G401 (cell line): ENCODE results near the gene DUSP8. TPM values are rescaled to one million over a fixed set of nuclear protein-coding genes. Genes with fewer than 3 reads are reported as not detected.
"Not testable (repeated sequence)": the region's sequence is repeated elsewhere in the genome, so short reads cannot be mapped to it uniquely, and the experiment has no call there.

Experiments used
- DNase-seq: peaks from one replicate; pipeline ENCODE4 v3.0.0-alpha.2; 2015; ENCODE audit warnings: low spot score
- in situ Hi-C: cut with HindIII; loops from 2 replicates; pipeline ENCODE4 v1.10.0; 2016; ENCODE audit warnings: low sequenced_read_pairs, mixed read lengths
- total RNA-seq: library from RNA; depleted of rRNA; stranded (reverse); fragments of >200 nt; shearing (Covaris generic); gene quantifications from 2 replicates; pipeline ENCODE4 v1.2.3, GENCODE V29; 2014

The DUSP8 gene
- total RNA-seq, 1 experiment from 2014 or later: 8.9 TPM

- no peak for DNase-seq
- in situ Hi-C loops: no loop called here
These were observed 20.6 kb upstream of the DUSP8 start for GRCh38 chr11:1592628-1593027.

DNA sequence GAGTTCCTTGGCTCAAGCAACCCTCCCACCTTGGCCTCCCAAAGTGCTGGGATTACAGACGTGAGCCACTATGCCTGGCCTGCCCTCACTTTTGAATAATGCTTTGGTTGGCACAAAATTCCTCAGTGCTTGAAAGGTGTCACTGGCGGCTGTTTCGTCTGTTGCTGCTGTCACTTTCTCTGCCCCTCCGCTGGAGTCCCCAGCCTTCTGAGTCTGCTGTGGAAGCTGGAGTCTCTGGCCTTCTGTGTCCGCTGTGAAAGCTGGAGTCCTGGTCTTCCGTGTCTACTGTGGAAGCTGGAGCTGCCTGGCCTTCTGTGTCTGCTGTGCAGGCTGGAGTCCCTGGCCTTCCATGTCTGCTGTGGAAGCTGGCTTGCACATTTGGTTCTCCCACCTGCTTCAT, 17.9 kb upstream of the DUSP8 start:
- in situ Hi-C loops: no loop called here
- DNase-seq: peak; percentile 24

DNA sequence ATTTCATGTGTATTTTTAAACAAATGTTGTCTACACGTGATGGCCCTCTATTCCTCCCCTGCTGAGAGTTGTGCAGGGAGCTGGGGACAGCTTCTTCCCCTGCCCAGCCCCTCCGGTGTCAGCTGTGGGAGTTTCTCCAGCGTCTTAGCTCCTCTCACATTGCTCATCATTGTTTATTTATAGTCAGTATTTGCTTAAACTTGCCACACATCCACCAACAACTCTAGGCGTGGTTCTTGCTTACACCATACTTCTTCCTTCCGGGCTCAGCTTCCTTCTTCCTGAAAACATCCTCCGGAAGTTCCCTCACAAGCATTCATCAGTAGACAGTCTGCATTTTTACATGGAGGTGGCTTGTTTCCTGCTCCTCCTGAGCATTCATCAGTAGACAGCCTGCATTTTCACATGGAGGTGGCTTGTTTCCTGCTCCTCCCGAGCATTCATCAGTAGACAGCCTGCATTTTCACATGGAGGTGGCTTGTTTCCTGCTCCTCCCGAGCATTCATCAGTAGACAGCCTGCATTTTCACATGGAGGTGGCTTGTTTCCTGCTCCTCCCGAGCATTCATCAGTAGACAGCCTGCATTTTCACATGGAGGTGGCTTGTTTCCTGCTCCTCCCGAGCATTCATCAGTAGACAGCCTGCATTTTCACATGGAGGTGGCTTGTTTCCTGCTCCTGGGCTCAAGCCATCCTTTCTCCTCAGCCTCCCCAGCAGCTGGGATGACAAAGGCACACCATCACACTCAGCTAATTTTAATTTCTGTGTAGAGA, 17.3 kb upstream of the DUSP8 start:
- in situ Hi-C loops, DNase-seq: not testable (repeated sequence)

DNA sequence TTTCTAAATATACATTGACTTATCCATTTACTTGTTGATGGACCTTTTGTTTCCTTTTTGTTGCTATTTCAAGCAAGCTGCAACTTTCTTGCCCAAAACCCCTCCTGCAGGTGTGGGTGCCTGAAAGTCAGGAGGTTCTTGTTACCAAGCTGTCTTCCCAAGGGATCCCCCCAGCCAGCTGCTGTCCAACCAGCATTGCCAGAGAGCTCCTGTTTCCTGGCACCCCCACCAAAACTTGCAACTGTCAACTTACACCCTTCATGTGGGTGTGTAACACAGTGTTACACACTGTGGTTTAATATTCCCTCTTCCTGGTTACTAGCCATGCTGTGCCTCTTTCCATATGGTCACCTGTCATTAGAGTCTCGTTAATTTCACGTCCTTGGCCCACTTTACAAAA, 14.6 kb upstream of the DUSP8 start:
- DNase-seq: no peak
- in situ Hi-C loops: no loop called here

DNA sequence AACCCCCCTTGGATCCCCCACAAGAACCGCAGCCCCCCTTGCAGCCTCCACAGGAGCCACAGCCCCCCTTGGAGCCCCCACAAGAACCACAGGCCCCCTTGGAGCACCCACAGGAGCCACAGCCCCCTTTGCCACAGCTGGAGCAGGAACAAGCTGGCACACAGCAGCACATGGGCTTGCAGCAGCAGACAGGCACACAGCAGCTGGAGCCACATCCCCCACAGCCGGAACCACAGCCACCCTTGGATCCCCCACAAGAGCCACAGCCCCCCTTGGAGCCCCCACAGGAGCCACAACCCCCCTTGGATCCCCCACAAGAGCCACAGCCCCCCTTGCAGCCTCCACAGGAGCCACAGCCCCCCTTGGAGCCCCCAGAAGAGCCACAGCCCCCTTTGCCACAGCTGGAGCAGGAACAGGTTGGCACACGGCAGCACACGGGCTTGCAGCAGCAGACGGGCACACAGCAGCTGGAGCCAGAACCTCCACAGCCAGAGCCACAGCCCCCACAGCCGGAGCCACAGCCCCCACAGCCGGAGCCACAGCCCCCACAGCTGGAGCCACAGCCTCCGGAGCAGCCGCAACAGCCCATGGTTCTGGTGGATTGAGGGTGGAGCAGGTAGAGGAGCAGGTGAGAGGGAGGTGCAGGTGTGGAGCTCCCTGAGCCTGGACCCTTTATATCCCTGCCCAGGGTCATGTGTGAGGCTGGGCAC, 12.7 kb upstream of the DUSP8 start, which contains the start of gene KRTAP5-1:
KRTAP5-1 (minus strand) TSS at position 623 of the 710 bp plus-strand sequence; CDS start at position 589, 34 bp downstream.
- in situ Hi-C loops, DNase-seq: not testable (repeated sequence)

DNA sequence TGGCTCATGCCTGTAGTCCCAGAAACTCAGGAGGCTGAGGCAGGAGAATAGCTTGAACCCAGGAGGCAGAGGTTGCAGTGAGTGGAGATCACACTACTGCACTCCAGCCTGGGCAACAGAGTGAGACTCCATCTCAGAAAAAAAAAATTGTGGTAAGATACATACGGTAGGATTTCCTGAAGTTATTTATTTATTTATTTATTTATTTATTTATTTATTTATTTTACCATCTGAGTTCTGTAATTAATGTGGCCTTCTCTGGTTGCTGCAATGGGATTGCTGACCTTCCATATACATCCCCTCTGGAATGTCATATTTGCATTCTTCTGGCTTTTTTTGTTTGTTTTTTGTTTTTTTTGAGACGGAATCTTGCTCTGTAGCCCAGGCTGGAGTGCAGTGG, 10.8 kb upstream of the DUSP8 start:
- DNase-seq, in situ Hi-C loops: not testable (repeated sequence)

GRCh38 chr11:1581976-1582375, 9.9 kb upstream of the DUSP8 start:
- DNase-seq: no peak
- in situ Hi-C loops: no loop called here

DNA sequence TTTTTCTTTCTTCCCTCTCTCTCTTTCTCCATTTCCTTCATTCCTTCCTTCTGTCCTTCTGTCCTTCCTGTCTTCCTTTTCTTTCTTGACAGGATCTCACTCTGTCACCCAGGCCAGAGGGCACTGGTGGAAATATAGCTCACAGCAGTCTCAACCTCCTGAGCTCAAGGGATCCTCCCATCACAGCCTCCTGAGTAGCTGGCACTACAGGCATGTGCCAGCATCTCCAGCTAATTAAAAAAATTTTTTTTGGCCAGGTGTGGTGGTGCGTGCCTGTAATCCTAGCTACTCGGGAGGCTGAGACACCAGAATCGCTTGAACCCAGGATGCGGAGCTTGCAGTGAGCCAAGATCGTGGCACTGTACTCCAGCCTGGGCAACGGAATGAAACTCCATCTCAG, 4.8 kb upstream of the DUSP8 start:
- in situ Hi-C loops: no loop called here
- DNase-seq: no peak

GRCh38 chr11:1575756-1576155, 3.7 kb upstream of the DUSP8 start:
- in situ Hi-C loops: not testable (repeated sequence)

GRCh38 chr11:1574933-1575242, 2.8 kb upstream of the DUSP8 start:
- in situ Hi-C loops: no loop called here

More at GRCh38 chr11:1575756-1576155, 3.7 kb upstream of the DUSP8 start:
- not testable (repeated sequence) for DNase-seq

GRCh38 chr11:1574238-1574932, 2.3 kb upstream of the DUSP8 start:
- in situ Hi-C loops: no loop called here

More at GRCh38 chr11:1574933-1575242, 2.8 kb upstream of the DUSP8 start:
- DNase-seq: no peak

DNA sequence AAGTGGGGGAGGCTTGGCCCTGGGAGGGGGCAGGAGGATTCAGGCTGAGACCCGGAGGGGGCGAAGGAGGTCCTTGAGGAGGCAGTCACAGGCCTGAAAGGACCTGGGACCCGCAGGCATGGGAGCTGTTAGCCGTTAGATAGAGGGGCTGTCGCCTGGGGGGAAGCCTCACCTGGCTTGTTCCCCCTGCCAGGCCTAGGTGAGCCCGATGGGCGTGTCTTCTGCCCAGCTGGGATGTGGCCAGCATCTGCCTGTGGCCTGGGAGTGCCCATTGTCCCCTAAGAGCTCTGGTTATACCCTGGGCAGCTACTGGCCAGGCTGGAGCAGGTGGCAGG, 1.8 kb upstream of the DUSP8 start:
- DNase-seq: no peak

More at GRCh38 chr11:1574238-1574932, 2.3 kb upstream of the DUSP8 start:
- DNase-seq: peak; percentile 77

GRCh38 chr11:1573077-1573902, 1.2 kb upstream of the DUSP8 start:
- in situ Hi-C loops: no loop called here
- no peak for DNase-seq

More for the DNA sequence above, 1.8 kb upstream of the DUSP8 start:
- in situ Hi-C loops: no loop called here

GRCh38 chr11:1571760-1572196, 293 bp downstream of the DUSP8 start:
- DNase-seq: no peak

DNA sequence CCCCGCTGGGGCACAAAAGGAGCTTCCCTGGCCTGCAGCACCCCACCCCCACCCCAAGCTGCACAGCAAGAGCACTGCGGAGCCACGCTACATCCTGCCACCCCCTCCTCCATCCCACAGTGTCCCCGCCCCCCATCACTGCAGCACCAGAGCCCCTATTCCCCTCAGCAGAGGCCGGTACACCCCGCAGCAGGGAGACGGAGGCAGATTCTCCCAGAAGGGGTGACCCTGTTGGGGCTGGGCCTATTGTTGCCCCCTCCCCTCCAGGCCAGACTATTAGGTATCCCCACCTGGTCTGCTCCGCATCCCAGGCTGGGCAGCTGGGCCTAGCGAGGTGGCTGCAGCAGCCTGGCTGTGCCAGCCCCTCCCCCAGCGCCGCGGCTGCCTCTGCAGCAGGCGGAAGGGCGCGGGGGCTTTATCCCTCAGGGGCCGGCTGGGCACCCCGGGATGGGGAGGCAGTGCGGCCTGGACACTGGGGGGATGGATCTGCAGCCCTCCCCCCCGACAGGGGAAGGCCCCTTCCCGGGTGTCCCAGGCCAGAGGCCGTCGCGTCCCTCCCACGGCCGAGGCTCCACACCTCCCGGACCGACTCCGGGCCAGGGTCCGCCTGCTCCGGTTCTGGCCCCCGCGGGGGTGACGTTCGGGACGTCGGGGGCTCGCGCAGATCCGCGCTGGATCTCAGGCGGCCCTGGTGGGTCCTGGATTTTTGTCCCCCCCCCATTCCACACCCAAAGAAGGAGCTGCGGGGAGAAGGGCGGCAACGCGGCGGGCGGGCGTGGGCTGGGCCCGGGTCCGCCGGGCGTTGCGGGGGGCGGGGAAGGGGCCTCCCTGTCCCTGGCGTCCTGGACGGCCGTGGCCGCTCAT, 943 bp downstream of the DUSP8 start:
- no peak for DNase-seq

More at GRCh38 chr11:1571760-1572196, 293 bp downstream of the DUSP8 start:
- in situ Hi-C loops: no loop called here

DNA sequence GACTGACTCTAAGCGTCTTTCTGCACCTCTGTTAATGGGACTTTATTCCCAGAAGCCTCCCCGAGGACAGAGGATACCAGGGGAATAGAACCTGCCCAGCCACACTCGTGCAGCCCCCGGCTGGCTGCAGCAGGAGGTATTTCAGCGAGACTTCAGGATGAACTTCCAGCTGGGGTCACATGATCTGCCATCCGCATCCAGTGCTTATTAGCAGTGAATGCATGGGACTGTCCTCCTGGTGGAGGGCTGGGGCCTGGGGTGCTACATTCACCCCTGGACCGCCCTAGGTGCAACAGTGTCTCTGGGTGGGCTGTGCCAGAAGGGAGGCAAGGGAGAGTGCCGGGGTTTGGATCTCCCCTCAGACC, 1.6 kb downstream of the DUSP8 start:
- in situ Hi-C loops: no loop called here

More for the DNA sequence above, 943 bp downstream of the DUSP8 start:
- in situ Hi-C loops: no loop called here

GRCh38 chr11:1570001-1570453, 2.0 kb downstream of the DUSP8 start:
- in situ Hi-C loops: no loop called here
- DNase-seq: no peak

More for the DNA sequence above, 1.6 kb downstream of the DUSP8 start:
- DNase-seq: no peak

DNA sequence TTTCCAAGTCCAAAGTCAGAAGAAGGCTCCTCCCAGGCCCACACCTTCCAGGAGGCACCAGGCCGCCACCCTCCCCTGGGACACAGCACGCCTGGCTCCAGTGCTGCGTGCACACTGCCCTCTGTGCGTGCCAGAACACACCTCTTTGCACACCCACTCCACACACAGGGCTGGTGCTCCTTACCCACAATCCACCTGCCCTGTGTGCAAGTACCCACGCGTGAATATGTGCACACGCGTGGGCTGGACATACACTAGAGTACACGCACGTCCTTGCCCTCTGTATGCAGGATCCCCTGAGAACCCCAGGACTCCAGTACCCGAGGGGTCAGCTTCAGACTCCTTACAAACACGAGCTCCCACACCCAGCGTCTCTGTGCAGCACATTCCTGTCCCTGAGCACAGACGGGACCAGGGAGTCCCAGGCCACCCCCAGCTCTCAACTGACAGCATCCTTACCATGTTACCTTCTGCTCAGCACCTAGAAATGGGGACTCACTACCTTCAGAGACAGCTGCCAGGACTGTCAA, 2.8 kb downstream of the DUSP8 start:
- in situ Hi-C loops: no loop called here
- no peak for DNase-seq
